ENCODE data around the gene CCDC136. TPM values are rescaled to one million over a fixed set of nuclear protein-coding genes. Genes with fewer than 3 reads are reported as not detected.

CCDC136 gene
- polyA plus RNA-seq (ENCODE audit: insufficient read depth in 1 of 5, insufficient read length in 5 of 5, low replicate concordance in 1 of 5) = 10 to 100 TPM; 36.6 to 62.7 (median 50.7) TPM
- long read RNA-seq, donor 1, partial matches to known transcripts = 6 of 6 reads
- long read RNA-seq, donor 1, other reads (novel, unspliced or antisense) = 0 of 6 reads
- long read RNA-seq, donor 2 = 0 reads
- long read RNA-seq, donor 3, partial matches to known transcripts = 0 of 1 reads
- long read RNA-seq, donor 3, other reads (novel, unspliced or antisense) = 0 of 1 reads
- long read RNA-seq, donor 4 = 0 reads
- long read RNA-seq, donor 5 = 0 reads
- long read RNA-seq, donor 6 = 0 reads
- long read RNA-seq, donor 7, partial matches to known transcripts = 14 of 14 reads
- long read RNA-seq, donor 7, other reads (novel, unspliced or antisense) = 0 of 14 reads
- long read RNA-seq, donor 8, partial matches to known transcripts = 6 of 6 reads
- long read RNA-seq, donor 8, other reads (novel, unspliced or antisense) = 0 of 6 reads

- no peak for DNase-seq
Observed at GRCh38 chr7:128791121-128791971, at the start of gene CCDC136. CCDC136 (plus strand) TSS chr7:128791968; CDS start chr7:128792412, 444 bp downstream.

GRCh38 chr7:128742206-128742605, 49.6 kb upstream of the CCDC136 start:
- DNase-seq = no peak

GRCh38 chr7:128743112-128743772, 48.5 kb upstream of the CCDC136 start:
- no peak for DNase-seq

- no peak for DNase-seq
Observed at GRCh38 chr7:128744366-128744905, 47.3 kb upstream of the CCDC136 start.

- DNase-seq = no peak
Observed at GRCh38 chr7:128745706-128746105, 46.1 kb upstream of the CCDC136 start.

- DNase-seq = no peak
Observed at GRCh38 chr7:128747327-128748079, 44.3 kb upstream of the CCDC136 start.

GRCh38 chr7:128752251-128752650, 39.5 kb upstream of the CCDC136 start:
- no peak for DNase-seq

- DNase-seq = no peak
Observed at GRCh38 chr7:128755075-128755818, 36.5 kb upstream of the CCDC136 start.

- DNase-seq = no peak
Observed at GRCh38 chr7:128755819-128756476, 35.8 kb upstream of the CCDC136 start.

GRCh38 chr7:128757203-128757602, 34.6 kb upstream of the CCDC136 start:
- no peak for DNase-seq

- no peak for DNase-seq
Observed at GRCh38 chr7:128758553-128758952, 33.2 kb upstream of the CCDC136 start.

- no peak for DNase-seq
Observed at GRCh38 chr7:128759242-128759641, 32.5 kb upstream of the CCDC136 start.

GRCh38 chr7:128763541-128763940, 28.2 kb upstream of the CCDC136 start:
- DNase-seq = no peak

- no peak for DNase-seq
Observed at GRCh38 chr7:128767475-128768110, 24.2 kb upstream of the CCDC136 start.

- DNase-seq = no peak
Observed at GRCh38 chr7:128770233-128770632, 21.5 kb upstream of the CCDC136 start.

GRCh38 chr7:128773604-128774003, 18.2 kb upstream of the CCDC136 start:
- DNase-seq = no peak

GRCh38 chr7:128774029-128774689, 17.6 kb upstream of the CCDC136 start:
- no peak for DNase-seq

GRCh38 chr7:128774921-128775320, 16.8 kb upstream of the CCDC136 start:
- DNase-seq = no peak

All from right lung (tissue), 10 donors.